HG03520 (cell line): ENCODE measurements around the gene C2CD4C.
"Not testable (repeated sequence)": the region's sequence is repeated elsewhere in the genome, so short reads cannot be mapped to it uniquely, and the experiment has no call there.

Experiments
- ATAC-seq: cut with Tn5 transposase; IDR thresholded peaks from one replicate; pipeline ENCODE4 v1.9.1; 2021; ENCODE audit warnings: mild to moderate bottlenecking, moderate library complexity; ENCODE audit not compliant: unreplicated experiment

The C2CD4C gene

DNA sequence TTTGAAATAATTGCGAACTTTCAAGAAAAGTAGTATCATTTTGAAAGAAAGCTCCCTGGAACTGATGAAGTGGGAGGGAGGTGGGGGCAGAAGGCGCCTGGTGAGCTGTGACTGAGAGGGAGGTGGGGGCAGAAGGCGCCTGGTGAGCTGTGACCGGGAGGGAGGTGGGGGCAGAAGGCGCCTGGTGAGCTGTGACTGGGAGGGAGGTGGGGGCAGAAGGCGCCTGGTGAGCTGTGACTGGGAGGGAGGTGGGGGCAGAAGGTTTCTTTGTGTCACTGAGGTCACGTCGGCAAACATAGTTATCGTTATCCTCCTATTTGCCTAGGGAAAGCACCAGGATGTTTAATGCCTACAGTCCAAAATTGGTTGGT, 24.2 kb downstream of the C2CD4C start:
- no peak for ATAC-seq

DNA sequence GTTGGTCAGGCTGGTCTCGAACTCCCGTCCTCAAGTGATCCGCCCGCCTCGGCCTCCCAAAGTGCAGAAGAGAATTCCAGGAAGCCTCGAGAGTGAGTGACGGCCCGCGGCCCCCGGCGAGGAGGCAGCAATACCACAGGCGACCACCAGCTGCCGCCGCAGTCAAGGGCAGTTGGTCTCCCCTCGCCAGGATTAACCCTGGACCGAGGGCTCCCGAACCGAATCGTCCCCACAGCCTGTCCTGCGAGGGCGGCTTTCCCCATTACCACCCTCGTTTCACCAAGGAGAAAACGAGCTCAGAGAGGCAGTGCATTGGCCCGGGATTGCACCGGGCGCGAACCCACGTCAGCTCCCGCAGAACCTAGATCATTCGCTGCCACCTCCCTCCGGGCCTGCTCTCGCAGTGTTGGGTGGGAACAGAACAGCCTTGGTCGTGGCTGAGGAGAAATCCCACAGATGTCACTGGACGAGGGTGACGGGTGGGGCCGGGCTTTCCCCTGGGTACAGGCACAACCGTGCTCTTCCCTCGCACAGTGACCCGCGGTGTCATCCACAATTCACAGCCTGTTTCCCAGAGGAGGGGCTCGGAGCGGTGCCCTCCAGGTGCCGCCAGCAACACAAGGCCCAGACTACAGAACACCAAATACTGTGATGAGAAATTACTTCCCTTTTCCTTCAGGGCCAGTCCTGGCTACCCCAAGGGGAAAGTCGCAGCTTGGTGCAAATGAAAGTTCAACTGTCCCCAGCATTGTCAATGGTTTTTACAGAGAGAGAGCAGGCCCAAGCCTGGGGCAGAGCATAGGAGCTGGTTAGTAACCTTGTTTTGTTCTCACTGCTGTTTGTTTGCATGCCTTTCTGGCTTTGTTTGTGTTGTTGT, 24.8 kb downstream of the C2CD4C start:
- ATAC-seq: no peak

DNA sequence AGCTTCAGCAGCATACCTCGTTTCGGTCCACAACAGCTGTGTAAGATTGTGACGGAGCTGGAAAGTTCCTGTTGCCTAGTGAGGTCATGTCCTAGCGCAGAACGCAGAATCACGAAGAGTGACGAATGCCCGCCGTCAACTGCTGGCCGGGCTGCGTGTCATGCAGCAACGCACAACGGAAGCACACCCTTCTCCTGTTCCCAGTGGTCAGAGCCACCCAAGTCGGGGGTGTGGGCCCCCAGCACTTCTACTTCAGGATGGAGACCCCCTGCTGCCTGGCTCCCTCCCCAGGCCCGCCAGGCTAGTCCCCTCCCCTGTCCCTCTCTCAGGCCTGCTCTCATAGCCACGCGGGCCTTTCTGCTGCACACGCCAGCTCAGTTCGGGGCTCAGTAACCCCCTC, 25.9 kb downstream of the C2CD4C start:
- no peak for ATAC-seq

DNA sequence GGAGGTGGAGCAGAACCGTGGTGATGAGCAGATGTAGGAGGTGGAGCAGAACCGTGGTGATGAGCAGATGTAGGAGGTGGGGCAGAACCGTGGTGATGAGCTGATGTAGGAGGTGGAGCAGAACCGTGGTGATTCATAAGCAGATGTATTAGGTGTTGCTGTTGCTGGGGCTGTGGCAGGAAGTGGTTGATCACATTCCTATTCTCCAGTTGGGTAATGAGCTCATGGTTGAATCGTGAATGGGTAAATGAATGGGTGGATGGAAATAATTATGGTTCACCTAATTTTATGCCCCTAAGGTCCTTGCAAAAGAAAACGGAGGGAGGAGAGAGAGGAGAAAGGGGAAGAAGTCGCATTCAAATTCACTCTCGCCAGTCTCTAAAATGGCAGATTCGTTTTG, 26.4 kb downstream of the C2CD4C start:
- ATAC-seq: not testable (repeated sequence)

DNA sequence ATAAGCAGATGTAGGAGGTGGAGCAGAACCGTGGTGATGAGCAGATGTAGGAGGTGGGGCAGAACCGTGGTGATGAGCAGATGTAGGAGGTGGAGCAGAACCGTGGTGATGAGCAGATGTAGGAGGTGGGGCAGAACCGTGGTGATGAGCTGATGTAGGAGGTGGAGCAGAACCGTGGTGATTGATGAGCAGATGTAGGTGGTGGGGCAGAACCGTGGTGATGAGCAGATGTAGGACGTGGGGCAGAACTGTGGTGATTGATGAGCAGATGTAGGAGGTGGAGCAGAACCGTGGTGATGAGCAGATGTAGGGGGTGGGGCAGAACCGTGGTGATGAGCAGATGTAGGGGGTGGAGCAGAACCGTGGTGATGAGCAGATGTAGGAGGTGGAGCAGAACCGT, 27.0 kb downstream of the C2CD4C start:
- ATAC-seq: not testable (repeated sequence)

DNA sequence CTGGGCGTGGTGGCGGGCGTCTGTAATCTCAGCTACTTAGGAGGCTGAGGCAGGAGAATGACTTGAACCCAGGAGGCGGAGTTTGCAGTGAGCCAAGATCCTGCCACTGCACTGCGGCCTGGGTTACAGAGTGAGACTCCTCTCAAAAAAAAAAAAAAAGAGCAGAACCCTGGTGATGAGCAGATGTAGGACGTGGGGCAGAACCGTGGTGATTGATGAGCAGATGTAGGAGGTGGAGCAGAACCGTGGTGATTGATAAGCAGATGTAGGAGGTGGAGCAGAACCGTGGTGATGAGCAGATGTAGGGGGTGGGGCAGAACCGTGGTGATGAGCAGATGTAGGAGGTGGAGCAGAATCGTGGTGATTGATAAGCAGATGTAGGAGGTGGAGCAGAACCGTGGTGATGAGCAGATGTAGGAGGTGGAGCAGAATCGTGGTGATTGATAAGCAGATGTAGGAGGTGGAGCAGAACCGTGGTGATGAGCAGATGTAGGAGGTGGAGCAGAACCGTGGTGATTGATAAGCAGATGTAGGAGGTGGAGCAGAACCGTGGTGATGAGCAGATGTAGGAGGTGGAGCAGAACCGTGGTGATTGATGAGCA, 28.2 kb downstream of the C2CD4C start:
- ATAC-seq: not testable (repeated sequence)

DNA sequence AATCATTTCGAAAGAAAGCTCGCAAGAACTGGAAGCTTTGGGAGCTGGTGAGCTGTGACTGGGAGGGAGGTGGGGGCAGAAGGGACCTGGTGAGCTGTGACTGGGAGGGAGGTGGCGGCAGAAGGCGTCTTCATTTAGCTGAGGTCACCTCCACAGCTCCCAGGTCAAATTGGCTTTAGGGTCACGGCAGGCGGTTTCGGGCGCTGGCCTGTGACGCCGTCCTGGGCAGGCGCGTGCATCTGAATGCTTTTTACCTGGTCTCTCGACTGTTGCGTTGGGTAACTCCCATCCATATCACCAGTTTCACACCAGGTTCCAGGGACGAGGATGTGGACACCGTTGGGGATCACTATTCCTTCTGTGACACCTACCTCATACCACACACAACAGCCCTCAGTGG, 29.2 kb downstream of the C2CD4C start:
- ATAC-seq: no peak

DNA sequence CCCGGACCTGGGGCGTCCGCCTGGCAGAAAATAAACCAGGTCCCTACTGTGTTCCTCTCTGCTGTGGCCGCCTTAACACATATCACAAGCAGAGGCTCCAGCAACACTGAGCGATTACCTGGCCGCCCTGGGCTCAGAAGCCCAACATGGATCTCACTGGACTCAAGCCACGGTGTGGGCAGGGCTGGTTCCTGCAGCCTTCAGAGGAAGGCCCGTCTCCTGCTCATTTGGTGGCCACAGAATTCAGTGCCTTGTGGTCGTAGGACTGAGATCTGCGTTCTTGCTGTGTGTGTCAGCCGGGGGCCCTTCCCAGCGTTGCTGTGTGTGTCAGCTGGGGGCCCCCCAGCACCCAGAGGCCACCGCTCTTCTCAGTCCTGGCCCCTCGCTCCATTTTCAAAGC, 30.2 kb downstream of the C2CD4C start:
- ATAC-seq: no peak

DNA sequence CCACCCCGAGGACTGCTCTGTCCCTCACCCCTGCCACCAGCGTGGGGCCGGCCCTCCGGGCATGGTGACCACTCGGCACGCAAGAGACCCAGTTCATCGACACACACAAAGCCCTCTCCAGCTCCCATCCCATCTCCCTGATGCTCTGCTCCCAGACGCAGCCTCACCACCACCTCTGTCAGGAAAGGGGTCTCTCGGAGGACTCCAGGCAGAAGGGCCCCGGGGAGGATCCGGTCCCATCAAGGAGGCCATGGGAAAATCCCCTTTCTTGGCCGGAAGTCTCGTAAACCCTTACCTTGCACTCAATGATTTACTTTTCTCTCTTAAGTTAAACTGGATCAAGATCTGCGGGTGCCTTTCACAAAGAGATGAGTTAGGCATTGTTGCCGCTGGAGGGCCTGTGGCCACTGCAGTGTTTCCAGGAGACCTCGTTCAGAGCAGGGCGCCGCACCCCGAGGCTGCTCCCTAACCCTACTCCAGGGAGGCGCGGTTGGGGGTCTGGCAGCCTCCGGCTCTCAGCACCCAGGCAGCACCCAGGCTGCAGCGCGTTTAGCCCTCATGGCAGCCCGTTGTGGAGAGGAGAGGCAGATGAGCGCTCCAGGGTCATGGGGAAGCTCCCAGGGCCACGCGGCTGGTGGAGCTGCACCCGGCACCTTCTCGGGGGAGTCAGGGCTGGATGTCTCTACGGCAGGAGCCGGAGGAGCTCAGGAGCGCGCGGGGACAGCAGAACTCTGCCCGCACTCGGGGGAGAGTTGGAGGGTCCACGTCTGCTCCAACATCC, 31.0 kb downstream of the C2CD4C start:
- ATAC-seq: no peak

DNA sequence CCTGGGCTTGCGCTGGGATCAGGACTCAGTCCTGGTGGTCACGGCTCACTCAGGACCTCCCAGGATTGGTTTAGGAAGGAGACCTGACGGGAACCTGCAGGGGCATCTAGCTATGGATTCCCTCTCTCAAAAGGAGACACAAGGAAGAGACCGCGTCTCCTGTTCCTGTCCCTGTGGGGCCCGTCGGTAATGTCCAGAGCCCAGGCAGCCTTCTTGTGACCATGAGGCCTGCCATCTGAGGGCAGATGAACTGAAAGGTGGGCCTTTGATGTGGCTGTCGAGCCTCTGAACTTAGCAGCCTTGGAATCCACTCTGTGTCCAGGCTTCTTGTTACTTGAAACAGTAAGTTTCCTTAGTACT, 32.9 kb downstream of the C2CD4C start:
- ATAC-seq: no peak

DNA sequence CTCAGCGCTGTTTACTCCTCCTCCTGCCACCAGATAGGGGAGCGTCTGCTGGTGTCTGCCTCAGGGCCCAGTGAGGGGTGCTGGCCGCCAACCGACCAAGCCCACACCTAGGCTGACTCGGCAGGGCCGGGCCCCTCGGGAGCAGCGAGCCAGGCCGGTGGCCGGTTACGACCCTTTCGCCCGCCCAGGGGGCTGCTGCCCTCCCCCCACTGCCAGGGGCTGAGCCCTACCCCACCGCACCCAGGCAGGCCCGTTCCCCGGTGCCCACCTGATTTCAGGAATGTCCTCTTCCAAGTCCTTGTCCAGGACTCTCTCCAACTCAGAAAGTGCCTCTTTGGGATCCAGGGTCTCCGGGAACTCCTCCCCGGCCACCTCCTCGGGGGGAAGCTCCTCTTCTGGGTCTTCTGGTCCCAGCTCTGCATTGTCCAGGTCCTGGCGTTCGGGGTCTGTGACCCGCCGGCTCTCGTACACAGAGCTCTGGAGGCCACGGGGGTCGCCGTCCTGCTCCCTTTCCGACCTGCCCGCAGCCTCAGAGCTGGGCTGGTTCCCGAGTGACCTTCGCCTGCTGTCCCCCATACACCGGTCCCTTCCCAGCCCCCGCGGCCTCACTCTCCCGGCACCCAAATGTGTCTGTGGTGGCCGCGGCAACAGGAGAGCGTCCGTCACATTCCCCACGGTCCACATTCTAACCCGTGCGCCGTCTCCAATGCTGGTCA, 33.4 kb downstream of the C2CD4C start:
- ATAC-seq: no peak

DNA sequence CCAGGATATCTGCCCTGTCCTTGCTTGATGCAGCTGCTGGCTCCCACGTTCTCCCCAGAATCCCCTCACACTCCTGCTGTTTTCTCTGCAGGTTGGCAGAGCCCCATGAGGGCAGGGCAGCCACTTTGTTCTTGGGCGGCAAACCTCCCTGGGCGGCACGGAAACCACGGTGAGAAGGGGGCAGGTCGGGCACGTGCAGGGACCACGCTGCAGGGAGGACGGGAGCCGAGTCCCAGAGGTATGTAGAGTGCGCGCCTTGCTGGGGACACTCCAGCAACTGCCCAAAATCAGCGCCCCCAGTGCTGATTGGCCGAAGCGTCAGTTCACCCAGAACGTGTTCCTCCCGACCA, 34.1 kb downstream of the C2CD4C start:
- ATAC-seq: no peak

DNA sequence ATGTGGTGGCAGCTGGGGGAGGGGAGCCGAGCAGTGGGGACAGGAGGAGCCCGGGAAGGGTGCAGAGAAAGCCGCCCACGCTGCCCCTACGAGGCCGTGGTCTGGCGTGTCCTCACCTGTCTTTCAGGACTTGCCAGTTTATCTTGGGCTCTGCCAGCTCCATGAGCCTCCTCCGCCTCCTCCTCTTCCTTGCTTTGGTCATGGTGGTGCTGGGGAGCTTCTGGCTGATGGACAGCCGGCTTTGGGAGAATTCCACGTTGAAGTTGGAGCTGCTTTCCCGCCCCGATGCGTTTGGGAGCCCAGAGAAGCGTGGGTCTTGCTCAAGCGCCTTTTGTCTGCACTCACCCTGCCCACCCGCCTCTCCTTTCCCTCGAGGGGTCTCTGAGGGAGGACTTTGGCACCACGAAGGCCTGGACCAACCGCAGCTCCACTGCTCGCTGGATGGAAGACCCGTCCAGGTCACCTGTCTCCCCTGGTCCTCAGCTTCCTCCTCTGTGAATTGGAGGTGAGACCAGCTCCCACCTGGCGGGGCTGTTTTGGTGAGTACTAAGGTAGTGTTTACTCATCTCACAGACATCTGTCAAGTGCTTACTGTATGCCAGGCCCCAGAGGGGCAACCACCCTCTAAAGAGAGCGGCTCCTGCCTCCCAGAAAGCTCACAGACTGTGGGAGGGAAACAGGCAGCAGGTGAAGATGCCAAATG, 34.6 kb downstream of the C2CD4C start:
- no peak for ATAC-seq

DNA sequence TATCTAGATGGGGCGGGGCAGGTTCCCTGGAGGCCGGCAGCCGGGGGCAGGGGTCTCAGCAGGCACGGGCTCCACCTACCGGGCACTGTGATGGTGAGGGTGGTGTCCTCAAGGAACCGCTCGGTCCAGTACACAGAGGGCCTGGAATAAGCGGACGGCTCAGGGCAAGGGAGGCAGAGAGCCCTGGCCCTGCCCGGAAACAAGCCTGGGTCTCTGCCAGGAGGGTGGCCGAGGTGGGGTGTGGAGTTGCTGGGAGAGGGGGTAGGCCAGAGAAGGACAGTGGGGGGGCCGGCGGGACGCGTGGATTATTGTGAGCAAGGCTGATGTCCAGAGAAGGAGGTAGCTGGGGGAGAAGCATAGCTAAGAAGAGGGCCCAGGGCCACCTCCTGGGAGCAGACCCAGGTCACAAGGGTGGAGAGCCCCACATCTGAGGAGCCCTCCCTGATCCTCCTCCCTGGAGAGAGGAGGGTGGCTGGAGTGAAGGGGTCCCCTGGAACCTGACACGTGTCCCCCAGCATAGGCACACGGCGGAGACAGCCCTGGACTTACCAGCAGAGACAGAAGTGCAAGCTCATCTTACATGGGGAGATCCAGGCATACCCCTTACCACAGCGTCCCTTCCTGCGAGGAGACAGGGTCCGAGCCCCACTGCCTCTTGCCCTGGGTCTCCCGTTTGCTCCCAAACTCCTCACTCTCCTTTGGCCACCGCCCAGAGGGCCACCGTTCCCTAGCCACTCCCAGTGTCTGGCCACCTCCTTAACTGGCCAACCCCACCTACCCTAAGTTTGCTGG, 35.4 kb downstream of the C2CD4C start:
- ATAC-seq: no peak

DNA sequence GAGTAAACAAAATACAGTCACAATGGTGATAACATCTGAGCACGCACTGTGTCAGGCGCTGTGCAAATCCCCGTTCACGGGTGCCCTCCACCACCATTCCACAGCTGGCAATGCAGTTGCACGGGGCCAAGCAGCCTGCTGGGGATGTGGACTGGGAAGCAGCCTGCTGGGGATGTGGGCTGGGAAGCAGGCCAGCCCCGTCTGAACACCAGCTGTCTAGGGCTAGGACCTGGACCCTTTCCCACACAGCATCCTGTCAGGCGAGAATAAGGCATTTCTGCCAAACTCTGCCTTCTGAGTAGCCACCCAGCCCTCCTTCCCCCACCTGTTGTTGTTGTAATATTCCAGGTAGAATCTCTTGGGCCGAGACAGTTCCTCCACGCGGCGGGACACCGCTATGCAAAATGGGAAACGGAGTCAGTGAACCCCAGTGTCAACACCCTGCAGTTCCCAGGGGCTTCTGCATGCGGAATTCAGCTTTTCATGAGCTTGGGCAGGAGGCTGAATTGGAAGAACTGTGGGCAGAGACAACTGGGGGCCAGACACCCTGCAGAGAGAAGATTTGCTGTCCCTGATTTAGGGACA, 36.5 kb downstream of the C2CD4C start:
- ATAC-seq: no peak

DNA sequence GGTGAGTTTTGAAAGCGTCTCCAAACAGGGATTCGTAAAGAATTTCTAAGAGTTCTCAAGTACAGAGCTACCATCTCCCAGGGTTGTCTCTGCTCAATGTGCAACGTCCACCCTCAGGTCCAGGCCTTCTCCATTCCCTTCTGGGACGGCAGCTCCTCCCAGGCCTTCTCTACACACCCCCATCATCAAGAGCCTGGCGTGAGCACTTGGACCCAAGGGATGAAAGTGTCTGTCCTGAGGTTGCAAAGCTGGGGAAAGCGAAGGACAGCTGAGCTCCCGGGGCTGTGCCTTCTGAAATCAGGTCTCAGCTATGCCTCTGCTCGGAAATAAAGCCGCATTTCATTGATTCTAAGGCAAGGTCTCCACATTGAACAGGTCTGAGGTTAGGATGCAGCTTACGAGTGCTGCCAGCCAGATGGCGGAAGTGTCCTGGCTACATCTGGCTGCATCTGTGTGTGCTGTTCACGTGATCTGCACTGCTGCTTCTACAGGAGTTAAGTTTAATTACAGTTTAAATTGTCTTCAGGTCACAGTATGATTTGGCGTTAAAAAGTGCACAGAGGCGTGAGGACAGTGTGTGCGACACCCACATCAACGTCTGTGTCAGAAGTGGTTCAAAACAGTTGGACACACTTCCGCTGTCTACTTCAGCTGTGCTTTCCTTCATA, 37.3 kb downstream of the C2CD4C start:
- no peak for ATAC-seq

DNA sequence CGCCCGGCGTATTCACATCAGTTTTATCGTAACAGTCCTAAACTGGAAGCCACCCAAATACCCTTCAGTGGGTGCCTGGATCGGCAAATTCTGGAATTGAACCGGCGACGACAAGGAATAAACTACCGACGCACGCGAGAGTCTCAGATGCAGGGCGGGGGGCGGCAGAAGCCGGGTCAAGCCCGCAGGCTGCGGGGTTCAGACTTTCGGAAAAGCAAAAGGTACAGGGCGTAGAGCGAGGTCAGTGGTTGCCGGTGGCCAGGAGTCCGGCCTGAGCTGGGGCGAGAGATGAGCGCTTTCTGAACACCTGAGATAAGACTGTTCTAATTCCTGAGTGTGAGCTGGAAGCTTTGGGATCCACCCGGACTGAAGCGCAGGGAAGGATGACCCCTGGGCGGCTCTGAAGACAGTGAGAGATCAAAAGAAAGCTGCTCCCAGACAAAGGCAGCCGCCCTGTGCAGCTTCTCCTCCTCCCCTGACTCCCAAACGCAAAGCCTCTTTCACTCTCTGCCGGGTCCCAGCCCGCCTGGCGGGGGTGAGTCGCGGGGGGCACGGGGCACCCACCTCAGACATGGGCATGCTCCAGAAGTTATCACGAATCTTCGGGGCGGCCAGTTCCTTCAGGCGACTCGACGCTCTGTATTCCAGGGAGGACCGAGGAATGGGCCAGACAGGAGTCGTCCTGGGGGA, 38.2 kb downstream of the C2CD4C start:
- no peak for ATAC-seq

DNA sequence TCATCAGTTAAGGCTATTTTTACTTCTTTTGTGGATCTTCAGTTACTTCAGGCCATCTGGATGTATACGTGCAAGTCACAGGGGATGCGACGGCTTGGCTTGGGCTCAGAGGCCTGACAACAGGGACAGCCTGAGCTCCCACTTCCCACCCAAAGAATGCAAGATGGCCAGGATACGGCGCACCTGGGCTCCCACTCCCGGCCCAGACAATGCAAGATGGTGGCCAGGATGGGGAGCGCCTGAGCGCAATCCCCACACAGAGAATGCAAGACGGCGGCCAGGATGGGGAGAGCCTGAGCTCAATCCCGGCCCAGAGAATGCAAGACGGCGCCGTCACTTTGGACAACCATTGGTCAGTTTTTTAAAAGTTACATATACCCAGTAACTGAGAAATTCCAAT, 39.1 kb downstream of the C2CD4C start:
- ATAC-seq: no peak

DNA sequence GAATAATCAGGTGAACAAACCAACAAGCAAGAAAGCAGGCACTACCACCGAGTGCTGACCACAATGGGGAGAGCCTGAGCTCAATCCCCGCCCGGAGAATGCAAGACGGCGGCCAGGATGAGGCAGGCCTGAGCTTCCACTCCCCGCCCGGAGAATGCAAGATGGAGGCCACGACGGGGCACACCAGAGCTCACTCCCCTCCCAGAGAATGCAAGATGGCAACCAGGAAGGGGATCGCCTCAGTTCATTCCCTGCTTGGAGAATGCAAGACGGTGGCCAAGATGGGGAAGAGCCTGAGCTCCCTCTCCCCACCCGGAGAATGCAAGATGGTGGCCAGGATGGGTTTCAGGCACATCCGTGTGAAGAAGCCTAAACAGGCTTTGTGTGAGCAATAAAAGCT, 39.7 kb downstream of the C2CD4C start:
- ATAC-seq: no peak
